C1 segment of cervical spinal cord (tissue), 14 donors: ENCODE results near the gene SLC24A1.

Source experiments
- DNase-seq, 14 donors: peaks; one replicate each; lab custom pipeline; 2025; lab: John Stamatoyannopoulos, UW

Gene SLC24A1

DNA sequence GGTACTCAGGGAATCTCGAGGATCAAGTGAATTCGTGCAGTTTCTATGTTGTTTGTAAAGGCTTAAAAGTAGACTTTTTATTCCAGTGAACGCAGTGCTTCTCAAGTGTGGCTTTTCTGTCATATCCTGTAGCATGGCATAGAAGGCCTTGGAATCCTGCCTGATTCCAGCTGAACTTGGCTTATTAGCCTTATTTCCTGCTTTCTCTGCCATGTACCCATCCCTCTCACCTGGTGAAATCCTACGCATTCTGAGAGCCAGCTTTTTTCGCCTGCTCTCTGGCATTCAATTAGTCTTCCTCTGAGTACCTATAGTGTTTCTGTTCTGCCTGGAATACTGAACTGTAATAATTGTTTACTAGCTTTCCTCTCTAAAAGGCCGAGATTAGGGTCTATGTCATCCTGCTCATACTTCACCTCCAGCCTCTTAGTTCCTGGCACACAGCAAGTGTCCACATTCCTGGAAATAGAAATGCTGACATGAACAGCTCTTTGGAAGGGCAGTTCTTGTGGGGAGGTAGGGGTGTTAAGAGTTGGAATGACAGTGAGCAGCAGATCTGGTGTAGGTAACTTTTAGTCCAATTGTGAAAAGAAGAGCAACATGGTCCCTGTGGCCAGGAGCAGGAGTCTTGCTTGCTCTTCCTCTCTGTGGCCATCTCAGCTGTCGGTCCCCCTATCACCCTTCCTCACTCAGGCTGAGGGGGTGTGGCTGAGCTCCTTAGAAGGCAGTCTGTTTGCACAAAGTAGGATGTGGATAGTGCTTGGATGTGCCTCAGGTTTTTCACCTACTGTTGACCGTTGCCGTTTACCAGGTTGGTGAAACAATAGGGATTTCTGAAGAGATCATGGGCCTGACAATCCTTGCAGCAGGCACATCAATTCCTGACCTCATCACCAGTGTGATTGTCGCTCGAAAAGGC, 30.4 kb downstream of the SLC24A1 start:
- peak in 1 of 14 donors; percentile 46 for DNase-seq

DNA sequence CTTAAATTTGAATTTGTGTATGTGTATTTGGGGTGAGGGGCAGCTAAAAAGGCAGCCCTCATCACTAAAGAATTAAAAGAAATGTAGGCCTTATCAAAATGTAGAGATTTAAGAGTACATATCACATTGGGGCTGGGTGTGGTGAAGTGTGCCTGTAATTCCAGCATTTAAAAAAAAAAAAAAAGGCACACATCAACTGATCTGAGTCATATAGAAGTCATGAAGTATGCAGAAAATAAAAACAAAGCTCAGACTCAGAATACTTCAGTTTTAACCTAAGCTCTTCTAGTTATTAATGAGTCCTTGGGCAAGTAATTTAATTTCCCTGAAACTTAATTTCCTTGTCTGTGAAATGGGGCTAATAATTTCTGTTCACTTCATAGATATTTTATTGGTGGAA, 31.6 kb downstream of the SLC24A1 start:
- DNase-seq, result no peak

DNA sequence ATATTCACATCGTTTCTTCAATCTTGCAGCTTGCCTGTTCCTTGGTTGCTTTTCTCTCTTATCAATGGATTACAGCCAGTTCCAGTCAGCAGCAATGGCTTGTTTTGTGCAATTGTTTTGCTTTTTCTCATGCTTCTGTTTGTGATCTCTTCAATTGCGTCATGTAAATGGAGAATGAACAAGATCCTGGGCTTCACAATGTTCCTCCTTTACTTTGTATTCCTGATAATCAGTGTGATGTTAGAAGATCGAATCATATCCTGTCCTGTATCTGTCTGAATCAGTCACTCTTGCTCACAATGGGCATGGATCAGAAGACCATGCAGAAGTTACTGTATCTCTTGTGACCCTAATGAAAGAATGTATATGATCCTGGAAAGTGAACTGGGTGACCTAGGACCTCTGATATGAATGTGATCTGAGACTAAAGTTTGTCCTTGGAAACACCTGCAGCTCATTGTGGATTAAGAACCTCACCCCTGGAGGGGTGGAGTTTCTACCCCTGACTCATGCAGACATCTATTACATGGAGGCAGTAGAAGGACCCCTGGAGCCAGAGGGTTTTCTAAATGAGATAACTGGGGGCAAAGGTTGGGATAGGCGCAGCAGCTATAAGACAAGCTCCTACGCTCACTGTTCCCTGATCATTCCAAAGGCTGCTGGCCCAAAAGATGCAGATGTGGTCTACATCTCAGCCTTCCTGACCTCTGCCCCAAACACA, 32.2 kb downstream of the SLC24A1 start:
- DNase-seq, result no peak

DNA sequence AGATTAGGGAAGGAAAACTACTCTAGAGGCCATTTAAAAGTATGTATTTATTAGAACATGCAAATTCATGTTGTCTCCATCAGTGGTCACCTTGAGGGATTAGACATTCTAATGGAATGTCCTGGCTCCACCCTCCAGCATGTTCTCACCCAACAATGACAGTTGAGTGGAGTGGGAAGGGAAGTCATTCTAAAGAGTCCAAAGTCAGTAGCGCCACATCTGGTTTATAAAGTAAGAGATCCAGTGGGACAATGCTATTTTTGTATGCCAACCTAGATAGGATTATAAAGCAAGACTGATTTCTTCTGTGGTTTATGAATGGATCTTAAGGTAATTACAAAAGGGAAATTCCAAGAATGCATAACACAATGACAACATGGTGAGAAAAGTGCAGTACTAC, 33.3 kb downstream of the SLC24A1 start:
- no peak for DNase-seq

GRCh38 chr15:65655457-65655856, 33.7 kb downstream of the SLC24A1 start:
- no peak for DNase-seq

- no peak for DNase-seq
Measured at GRCh38 chr15:65659502-65660052, 37.8 kb downstream of the SLC24A1 start.

DNA sequence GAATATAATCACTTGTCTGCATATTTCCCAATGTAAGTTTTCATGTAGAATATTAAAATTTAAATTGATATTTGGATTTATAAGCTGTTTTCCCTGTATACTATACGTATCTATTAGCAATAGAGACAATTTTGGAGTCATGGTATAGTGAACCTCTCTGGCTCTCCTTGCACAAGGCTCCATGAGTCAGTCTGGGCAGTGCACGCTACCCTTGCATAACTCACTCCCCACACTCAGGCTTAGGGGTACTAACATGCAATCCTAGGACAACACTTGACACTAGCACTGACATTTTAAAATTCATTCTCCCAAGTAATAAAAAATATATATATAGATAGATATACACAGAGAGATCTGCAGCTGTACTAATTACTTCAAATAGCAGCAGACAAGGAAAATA, 39.2 kb downstream of the SLC24A1 start:
- no peak for DNase-seq

DNA sequence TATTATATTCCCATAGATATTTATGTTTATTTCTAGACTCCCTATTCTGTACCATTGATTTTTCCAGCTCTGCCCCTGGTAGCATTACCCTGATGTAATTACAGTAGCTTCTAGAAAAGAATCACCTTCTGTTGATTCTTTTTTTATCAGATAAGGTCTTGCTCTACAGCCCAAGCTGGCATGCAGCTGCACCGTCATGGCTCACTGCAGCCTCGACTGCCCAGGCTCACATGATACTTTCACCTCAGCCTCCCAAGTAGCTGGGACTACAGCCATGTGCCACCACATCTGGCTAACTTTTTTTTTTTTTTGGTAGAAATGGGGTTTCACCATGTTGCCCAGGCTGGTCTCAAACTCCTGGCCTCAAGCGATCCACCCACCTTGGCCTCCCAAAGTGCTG, 41.8 kb downstream of the SLC24A1 start:
- DNase-seq, result no peak

- DNase-seq, result no peak
Measured at GRCh38 chr15:65666257-65666656, 44.5 kb downstream of the SLC24A1 start.

DNA sequence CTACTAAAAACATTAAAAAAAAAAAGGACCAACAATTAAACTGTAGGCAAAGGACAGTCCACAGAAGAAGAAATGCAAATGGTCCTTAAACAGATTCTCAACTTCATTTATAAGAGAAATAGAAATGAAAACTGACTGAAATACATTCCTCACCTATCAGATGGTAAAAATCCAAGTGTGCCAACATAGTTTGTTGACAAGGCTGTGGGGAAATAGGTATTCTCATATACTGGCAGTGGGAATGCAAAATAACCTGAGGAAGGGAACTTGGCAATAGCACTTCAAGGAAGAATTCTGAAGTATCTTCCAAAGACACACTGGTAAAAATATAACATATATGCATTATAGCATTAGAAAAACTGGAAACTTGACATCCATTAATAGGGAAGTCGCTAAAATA, 53.8 kb downstream of the SLC24A1 start:
- no peak for DNase-seq

- no peak for DNase-seq
Measured at GRCh38 chr15:65676123-65676522, 54.4 kb downstream of the SLC24A1 start.

- no peak for DNase-seq
Measured at GRCh38 chr15:65680544-65680943, 58.8 kb downstream of the SLC24A1 start.

DNA sequence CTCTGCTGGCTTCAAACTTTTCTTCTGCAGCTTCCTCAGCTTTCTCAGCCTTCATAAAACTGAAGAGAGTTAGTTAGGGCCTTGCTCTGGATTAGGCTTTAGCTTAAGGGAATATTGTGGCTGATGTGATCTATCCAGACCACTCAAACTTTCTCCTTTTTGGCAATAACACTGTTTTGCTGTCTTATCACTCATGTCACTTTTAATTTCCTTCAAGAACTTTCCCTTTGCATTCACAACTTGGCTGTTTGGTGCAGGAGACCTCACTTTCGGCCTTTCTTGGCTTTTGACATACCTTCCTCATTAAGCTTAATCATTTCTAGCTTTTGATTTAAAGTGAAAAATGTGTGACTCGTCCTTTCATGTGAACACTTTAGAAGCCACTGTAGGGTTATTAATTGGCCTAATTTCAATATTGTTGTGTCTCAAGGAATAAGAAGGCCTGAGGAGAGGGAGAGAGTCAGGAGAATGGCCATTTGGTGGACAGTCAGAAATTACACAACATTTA, 60.7 kb downstream of the SLC24A1 start:
- DNase-seq, result no peak

GRCh38 chr15:65688462-65688861, 66.7 kb downstream of the SLC24A1 start:
- DNase-seq, result no peak

GRCh38 chr15:65690173-65690572, 68.4 kb downstream of the SLC24A1 start:
- DNase-seq, result no peak

DNA sequence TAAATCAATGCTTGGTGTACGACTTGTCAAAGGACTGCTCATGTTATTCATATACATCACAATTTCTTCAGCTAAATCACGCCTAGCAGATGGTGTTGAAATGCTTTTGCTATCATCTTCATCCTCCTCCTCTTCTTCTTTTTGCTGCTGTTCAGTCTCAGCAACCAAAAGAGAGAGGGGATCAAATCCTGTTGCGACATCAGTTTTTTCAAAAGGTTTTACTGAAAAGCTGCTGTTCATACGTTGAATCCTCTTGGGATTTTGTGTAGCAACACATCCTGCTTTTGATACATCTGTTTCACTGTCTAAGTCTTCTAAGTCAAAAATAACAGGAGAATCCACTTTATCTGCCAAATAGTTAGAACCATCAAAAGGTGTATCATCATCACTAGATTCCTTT, 69.0 kb downstream of the SLC24A1 start:
- DNase-seq, result no peak

GRCh38 chr15:65695081-65695480, 73.3 kb downstream of the SLC24A1 start:
- no peak for DNase-seq
